ENCODE data around the gene ZNF333. TPM values are rescaled to one million over a fixed set of nuclear protein-coding genes. Genes with fewer than 3 reads are reported as not detected.

The ZNF333 gene
- polyA plus RNA-seq, 1 donor from 2014 or later = 67.6 TPM

DNA sequence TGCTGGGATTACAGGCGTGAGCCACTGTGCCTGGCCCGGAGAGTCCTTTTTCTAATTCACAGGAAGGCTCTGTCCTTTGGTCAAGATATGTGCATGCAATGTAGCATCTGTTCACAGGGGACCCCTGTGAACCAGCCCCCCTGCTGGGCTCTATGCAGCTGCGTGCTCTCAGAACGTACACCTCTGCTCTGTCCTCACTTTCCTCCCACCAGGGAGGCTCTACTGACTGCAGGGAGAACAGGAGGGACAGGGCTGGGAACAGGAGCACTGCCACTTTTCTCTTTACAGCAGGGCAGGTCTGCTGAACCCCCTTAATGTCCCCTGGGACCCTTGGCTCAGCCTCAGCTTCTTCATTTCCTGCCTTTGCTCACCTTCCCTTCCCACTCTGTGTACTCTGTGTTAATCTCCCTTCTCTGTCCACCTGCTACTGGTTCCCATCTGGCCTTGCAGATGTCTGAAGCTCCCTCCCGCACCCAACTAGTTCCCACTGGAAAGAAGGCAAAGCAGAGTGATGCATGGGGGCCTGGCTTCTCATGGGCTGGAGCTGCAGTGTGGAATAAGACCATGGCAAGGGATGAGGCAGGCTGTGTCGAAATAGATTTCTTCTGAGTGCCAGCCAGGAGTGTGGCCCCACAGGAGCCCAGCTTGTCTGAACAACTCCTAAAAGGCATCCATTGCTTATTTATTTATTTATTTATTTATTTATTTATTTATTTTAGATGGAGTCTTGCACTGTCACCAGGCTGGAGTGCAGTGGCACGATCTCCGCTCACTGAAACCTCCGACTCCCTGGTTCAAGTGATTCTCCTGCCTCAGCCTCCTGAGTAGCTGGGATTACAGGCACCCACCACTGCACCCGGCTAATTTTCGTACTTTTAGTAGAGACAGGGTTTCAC is 81.3 kb downstream of the ZNF333 start:
- H3K4me2 ChIP-seq (ENCODE audit: low read length) = no peak overlapping the region
- H4K20me1 ChIP-seq (ENCODE audit: insufficient read depth) = no peaks in the 10 kb centered on the region
- no peaks in the 10 kb centered on the region for H3K9me2 ChIP-seq (ENCODE audit: insufficient read depth, low read length)
- H3K9ac ChIP-seq (ENCODE audit: low read length) = no peak overlapping the region
- peaks cover 5% of the 10 kb centered on the region for H3K27me3 ChIP-seq (ENCODE audit: insufficient read depth, low read depth, low read length)
- H3K79me2 ChIP-seq (replicated peaks; ENCODE audit: insufficient read depth, low read length) = no peaks in the 10 kb centered on the region
- no peaks in the 10 kb centered on the region for H3K9me3 ChIP-seq (ENCODE audit: low read length)
- H3K36me3 ChIP-seq (ENCODE audit: insufficient read depth, low read length) = no peaks in the 10 kb centered on the region
- no peak overlapping the region for H3K4me3 ChIP-seq (ENCODE audit: low read length)
- H3F3A ChIP-seq (ENCODE audit: insufficient read depth, low read length, poor library complexity, severe bottlenecking) = no peaks in the 10 kb centered on the region
- H3K27ac ChIP-seq (ENCODE audit: low read length) = no peak overlapping the region
- no peak overlapping the region for H2AFZ ChIP-seq (ENCODE audit: low read depth, low read length)
- TF ChIP-seq SMC3 (conservative IDR thresholded peaks at IDR 0.05; ENCODE audit: poor library complexity) = no peak
- TF ChIP-seq MXI1 (conservative IDR thresholded peaks at IDR 0.05; ENCODE audit: poor library complexity, severe bottlenecking) = no peak
- TF ChIP-seq, protein P1, sequence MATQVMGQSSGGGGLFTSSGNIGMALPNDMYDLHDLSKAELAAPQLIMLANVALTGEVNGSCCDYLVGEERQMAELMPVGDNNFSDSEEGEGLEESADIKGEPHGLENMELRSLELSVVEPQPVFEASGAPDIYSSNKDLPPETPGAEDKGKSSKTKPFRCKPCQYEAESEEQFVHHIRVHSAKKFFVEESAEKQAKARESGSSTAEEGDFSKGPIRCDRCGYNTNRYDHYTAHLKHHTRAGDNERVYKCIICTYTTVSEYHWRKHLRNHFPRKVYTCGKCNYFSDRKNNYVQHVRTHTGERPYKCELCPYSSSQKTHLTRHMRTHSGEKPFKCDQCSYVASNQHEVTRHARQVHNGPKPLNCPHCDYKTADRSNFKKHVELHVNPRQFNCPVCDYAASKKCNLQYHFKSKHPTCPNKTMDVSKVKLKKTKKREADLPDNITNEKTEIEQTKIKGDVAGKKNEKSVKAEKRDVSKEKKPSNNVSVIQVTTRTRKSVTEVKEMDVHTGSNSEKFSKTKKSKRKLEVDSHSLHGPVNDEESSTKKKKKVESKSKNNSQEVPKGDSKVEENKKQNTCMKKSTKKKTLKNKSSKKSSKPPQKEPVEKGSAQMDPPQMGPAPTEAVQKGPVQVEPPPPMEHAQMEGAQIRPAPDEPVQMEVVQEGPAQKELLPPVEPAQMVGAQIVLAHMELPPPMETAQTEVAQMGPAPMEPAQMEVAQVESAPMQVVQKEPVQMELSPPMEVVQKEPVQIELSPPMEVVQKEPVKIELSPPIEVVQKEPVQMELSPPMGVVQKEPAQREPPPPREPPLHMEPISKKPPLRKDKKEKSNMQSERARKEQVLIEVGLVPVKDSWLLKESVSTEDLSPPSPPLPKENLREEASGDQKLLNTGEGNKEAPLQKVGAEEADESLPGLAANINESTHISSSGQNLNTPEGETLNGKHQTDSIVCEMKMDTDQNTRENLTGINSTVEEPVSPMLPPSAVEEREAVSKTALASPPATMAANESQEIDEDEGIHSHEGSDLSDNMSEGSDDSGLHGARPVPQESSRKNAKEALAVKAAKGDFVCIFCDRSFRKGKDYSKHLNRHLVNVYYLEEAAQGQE (IDR thresholded peaks at IDR 0.05; ENCODE audit: borderline replicate concordance) = no peak
- no peak for TF ChIP-seq RAD21 (conservative IDR thresholded peaks at IDR 0.05)
- TF ChIP-seq POLR2AphosphoS5 (IDR thresholded peaks at IDR 0.05) = no peak
- TF ChIP-seq, protein P2, sequence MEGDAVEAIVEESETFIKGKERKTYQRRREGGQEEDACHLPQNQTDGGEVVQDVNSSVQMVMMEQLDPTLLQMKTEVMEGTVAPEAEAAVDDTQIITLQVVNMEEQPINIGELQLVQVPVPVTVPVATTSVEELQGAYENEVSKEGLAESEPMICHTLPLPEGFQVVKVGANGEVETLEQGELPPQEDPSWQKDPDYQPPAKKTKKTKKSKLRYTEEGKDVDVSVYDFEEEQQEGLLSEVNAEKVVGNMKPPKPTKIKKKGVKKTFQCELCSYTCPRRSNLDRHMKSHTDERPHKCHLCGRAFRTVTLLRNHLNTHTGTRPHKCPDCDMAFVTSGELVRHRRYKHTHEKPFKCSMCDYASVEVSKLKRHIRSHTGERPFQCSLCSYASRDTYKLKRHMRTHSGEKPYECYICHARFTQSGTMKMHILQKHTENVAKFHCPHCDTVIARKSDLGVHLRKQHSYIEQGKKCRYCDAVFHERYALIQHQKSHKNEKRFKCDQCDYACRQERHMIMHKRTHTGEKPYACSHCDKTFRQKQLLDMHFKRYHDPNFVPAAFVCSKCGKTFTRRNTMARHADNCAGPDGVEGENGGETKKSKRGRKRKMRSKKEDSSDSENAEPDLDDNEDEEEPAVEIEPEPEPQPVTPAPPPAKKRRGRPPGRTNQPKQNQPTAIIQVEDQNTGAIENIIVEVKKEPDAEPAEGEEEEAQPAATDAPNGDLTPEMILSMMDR (IDR thresholded peaks at IDR 0.05; ENCODE audit: poor library complexity, severe bottlenecking) = no peak
- no peak for TF ChIP-seq EP300 (conservative IDR thresholded peaks at IDR 0.05; ENCODE audit: poor library complexity, severe bottlenecking)
- no peak for TF ChIP-seq EZH2 (IDR thresholded peaks at IDR 0.05; ENCODE audit: borderline replicate concordance, insufficient read depth, low read length, poor library complexity, severe bottlenecking)
- TF ChIP-seq TAF1 (IDR thresholded peaks at IDR 0.05; ENCODE audit: low read depth) = no peak

DNA sequence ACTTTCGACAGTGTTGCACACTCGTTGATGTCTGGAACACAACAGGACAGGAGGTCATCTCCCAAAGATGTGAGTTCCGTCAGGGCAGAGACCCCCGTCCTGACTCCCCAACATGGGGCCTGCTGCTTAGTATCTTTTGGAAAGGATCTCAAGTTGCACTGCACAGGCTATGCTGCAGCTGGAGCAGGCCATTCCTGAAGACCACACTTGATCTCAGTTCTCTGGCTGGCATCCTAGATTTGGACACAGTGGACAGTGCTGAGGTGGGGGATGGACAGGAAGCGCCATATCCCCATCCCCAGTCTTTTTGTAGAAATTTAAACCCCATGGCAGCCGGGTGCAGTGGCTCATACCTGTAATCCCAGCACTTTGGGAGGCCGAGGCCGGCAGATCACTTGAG is 82.6 kb downstream of the ZNF333 start:
- H2AFZ ChIP-seq (ENCODE audit: low read depth, low read length) = no peak overlapping the region
- no peak for TF ChIP-seq RAD21 (conservative IDR thresholded peaks at IDR 0.05)
- no peak for TF ChIP-seq TAF1 (IDR thresholded peaks at IDR 0.05; ENCODE audit: low read depth)
- no peak for TF ChIP-seq POLR2AphosphoS5 (IDR thresholded peaks at IDR 0.05)
- TF ChIP-seq, protein P2 (IDR thresholded peaks at IDR 0.05; ENCODE audit: poor library complexity, severe bottlenecking) = no peak
- no peak for TF ChIP-seq SMC3 (conservative IDR thresholded peaks at IDR 0.05; ENCODE audit: poor library complexity)
- TF ChIP-seq, protein P1 (IDR thresholded peaks at IDR 0.05; ENCODE audit: borderline replicate concordance) = no peak
- TF ChIP-seq EZH2 (IDR thresholded peaks at IDR 0.05; ENCODE audit: borderline replicate concordance, insufficient read depth, low read length, poor library complexity, severe bottlenecking) = no peak
- TF ChIP-seq EP300 (conservative IDR thresholded peaks at IDR 0.05; ENCODE audit: poor library complexity, severe bottlenecking) = no peak
- TF ChIP-seq MXI1 (conservative IDR thresholded peaks at IDR 0.05; ENCODE audit: poor library complexity, severe bottlenecking) = no peak
- no peak overlapping the region for H3K4me3 ChIP-seq (ENCODE audit: low read length)
- no peaks in the 10 kb centered on the region for H3K9me3 ChIP-seq (ENCODE audit: low read length)
- no peak overlapping the region for H3K9ac ChIP-seq (ENCODE audit: low read length)
- no peak overlapping the region for H3K27ac ChIP-seq (ENCODE audit: low read length)
- peaks cover 14% of the 10 kb centered on the region for H3K27me3 ChIP-seq (ENCODE audit: insufficient read depth, low read depth, low read length)
- no peaks in the 10 kb centered on the region for H3F3A ChIP-seq (ENCODE audit: insufficient read depth, low read length, poor library complexity, severe bottlenecking)
- H3K9me2 ChIP-seq (ENCODE audit: insufficient read depth, low read length) = no peaks in the 10 kb centered on the region
- H3K36me3 ChIP-seq (ENCODE audit: insufficient read depth, low read length) = no peaks in the 10 kb centered on the region
- H3K79me2 ChIP-seq (replicated peaks; ENCODE audit: insufficient read depth, low read length) = no peaks in the 10 kb centered on the region
- H4K20me1 ChIP-seq (ENCODE audit: insufficient read depth) = no peaks in the 10 kb centered on the region
- H3K4me2 ChIP-seq (ENCODE audit: low read length) = no peak overlapping the region

All from neural cell (in vitro differentiated cells).